Omental fat pad (tissue), 4 donors: Measurements from ENCODE around the gene SAMD14. TPM values are rescaled to one million over a fixed set of nuclear protein-coding genes. Genes with fewer than 3 reads are reported as not detected.

ENCODE experiments used
- ATAC-seq: fragments of 150-250 bp; one replicate; pipeline ENCODE4 v1.9.1; 2016; ENCODE audit warnings: mild to moderate bottlenecking, moderate library complexity; ENCODE audit not compliant: low FRiP score
- DNase-seq: peaks from one replicate; pipeline ENCODE4 v3.0.0-alpha.2; 2019; ENCODE audit warnings: low spot score
- total RNA-seq, 4 donors: library from RNA; depleted of rRNA; stranded (reverse); fragments of >200 nt; gene quantifications; one replicate each; pipeline ENCODE4 v1.1.0, GENCODE V29; 2016
- TF ChIP-seq, protein P1 (sequence below), 3 donors: fragments of 450-650 bp; IDR thresholded peaks; one replicate each; pipeline ENCODE4 v1.5.1; 2016 to 2017; ENCODE audit warnings: antibody characterized with exemption in 3 of 3, mild to moderate bottlenecking in 3 of 3, moderate library complexity in 2 of 3

Gene SAMD14
- total RNA-seq, 4 donors from 2014 or later, result 0.12 to 0.44 TPM; not detected in 2

DNA sequence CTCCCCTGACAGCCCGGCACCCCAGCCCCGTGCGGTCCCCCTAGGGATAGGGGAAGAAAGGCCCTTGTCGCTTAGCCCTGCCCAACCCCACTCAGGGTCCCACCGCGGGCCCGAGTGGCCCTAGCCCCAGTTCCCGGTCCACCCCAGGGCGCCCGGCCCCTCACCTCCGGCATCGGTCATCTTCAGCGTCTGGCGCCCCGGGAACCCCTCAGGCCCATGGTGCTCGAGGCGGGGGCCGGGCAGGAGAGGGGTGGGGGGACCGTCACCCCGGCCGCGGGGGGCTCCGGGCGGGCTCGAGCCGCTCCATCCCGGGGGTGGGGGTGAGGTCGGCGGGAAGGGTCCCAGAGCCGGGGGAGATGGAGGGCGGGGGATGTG, 620 bp downstream of the SAMD14 start:
- ATAC-seq (no peak), DNase-seq (no peak)
- TF ChIP-seq, protein P1, sequence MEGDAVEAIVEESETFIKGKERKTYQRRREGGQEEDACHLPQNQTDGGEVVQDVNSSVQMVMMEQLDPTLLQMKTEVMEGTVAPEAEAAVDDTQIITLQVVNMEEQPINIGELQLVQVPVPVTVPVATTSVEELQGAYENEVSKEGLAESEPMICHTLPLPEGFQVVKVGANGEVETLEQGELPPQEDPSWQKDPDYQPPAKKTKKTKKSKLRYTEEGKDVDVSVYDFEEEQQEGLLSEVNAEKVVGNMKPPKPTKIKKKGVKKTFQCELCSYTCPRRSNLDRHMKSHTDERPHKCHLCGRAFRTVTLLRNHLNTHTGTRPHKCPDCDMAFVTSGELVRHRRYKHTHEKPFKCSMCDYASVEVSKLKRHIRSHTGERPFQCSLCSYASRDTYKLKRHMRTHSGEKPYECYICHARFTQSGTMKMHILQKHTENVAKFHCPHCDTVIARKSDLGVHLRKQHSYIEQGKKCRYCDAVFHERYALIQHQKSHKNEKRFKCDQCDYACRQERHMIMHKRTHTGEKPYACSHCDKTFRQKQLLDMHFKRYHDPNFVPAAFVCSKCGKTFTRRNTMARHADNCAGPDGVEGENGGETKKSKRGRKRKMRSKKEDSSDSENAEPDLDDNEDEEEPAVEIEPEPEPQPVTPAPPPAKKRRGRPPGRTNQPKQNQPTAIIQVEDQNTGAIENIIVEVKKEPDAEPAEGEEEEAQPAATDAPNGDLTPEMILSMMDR (IDR thresholded peaks at IDR 0.05), result no peak

DNA sequence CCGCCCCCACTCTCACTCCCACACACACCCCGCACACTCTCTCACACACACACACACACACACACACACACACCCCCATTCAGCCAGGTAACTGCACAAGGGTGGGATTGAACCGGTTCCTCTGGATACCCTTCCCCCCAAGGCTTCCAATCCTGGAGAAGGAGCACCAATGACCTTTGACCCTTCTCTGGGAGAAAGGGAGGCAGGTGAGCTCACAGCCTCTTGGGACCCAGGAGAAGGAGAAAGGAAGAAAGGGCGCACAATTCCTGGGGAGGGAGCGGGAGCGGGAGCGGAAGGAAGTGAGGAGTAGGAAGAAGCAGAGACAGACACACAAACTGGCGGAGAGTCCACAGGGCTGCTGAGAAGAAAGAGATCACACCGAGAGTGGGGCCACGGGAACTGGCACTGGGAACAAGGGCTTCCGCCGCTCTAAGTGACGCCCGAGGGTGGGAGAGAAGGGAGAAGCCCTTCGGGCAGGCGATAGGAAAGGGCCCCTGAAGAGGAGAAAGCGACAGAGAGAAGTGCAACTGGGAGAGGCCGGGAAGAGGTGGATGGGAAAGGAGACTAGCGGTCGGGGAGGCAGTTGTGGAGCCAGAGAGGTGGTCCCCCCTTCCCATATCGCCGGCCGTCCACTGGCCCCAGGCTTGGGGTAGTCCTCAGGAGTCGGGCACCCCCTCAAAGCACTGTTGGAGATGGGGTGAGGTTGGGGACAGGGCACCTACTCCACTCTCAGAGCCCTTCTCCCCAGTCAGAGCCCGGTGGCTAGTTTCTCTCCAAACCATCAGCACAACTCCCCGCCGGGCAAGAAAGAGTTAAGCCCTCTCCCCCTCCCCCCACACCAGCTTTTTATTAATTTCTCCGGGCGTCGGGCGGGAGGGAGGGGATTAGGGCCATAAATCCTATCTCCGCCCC, 1.3 kb downstream of the SAMD14 start:
- no peak for DNase-seq
- TF ChIP-seq, protein P1 (IDR thresholded peaks at IDR 0.05), result no peak
- ATAC-seq, result no peak

DNA sequence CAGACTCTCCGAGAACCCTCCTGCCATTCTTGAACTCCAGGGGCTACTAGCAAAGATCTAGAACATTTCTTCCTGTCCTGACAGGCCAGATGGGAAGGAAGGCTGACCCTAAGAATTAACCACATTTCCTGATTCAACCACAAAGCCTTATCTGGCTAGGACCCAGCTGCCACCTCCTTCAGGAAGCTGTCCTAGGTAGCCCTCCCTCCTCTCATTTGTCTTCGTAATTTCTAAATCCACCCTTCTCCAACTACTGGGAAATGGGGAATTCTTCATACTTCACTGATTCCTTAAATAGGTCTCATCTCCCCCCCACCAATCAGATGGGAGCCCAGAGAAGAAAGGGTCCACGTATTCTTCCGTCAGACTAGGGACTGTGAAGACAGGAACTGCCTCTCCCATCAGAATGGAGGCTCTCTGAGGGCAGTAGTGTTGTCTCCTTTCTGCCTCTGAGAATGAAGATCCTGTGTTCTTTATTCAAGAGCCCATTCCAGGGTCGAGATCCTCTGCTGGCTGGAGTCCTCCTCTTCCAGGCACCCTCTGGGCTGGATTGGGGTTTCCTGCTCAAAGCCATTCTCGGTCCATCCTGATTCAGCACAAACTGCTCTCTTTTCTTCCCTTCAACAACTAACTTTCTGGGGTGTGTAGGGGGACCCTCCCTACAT, 2.1 kb downstream of the SAMD14 start:
- no peak for ATAC-seq
- TF ChIP-seq, protein P1 (IDR thresholded peaks at IDR 0.05), result no peak
- DNase-seq, result no peak

DNA sequence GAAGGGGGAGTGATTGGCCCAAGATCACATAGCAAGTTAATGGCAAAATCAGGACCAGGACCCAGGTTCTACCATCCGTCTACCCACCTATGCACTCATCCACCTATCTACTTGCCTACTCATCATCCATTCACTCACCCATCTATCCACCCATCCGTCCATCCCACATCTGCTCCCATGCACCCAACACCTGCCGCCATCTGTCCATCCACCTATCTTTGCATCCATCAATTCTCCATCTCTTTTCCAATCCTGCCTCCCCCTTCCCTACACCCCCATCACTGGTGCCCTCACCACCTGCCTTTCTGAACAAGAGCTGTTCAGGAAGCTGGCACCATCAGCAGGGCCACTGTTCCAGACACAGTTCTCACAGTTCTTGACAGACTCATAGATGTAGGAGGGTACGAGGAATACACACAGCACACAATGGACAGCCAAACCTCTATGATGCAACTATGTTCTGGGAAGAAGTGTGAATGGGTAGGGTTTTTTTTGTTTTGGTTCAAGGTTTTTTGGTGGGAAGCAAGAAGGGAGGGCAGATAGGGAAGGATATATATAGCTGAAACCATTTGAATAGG, 4.5 kb downstream of the SAMD14 start:
- no peak for ATAC-seq
- DNase-seq, result no peak

DNA sequence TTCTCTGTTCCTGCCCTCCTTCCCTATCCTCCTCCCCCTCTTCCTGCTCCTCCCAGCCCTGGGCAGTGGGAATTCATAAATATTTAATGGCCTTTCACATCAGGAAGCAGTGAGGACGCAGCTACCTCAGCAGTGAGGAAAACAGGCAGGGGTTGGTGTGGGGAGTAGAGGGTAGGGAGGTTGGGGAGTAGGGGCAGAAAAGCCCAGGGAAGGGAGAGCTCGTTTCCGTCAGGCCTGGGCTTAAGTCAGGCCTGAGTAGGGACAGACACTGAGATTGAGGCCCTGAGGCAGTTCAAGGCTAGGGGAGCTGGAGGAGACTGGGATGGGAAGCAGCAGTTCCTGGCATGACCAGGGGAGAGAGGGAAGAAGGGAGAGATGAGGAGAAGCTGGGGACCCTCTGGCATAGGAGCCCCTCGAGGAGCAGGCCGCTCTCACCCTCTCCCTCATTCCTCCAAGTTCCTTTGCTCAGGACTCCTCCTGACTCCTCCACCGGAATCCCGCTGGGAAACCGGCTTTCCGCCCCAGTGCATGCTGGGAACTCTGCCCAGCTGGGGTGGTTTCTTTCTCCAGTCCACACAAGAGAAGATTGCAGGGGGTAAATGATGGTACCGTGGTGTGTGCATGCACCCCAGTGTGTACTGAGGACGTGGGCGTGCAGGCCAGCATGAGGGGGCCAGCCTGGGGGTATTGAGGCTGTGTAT, 6.2 kb downstream of the SAMD14 start:
- no peak for ATAC-seq
- TF ChIP-seq, protein P1 (IDR thresholded peaks at IDR 0.05), result no peak
- no peak for DNase-seq

More for the DNA sequence above, 4.5 kb downstream of the SAMD14 start:
- TF ChIP-seq, protein P1 (IDR thresholded peaks at IDR 0.05), result no peak

DNA sequence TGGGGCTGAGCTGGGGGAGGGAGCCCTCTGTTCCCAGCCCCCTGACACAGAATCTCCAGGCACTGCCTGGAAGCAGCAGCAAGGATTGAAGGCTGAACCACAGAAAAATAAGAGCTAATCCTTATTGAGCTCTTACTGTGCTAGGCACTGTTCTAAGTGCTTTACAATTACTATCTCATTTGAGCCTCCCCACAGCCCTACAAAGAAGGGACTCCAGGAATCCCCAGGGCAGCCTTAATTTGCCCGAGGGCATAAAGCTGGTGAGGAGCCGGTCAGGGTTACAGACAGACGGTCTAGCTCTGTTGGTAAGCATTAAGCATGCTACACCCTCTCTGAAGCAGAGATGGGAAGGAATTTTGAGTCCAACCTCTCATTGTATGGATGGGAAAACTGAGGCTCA, 7.0 kb downstream of the SAMD14 start:
- ATAC-seq (no peak), DNase-seq (no peak)
- TF ChIP-seq, protein P1 (IDR thresholded peaks at IDR 0.05), result no peak
